ENCODE measurements around the gene ITPKB.

Gene ITPKB

DNA sequence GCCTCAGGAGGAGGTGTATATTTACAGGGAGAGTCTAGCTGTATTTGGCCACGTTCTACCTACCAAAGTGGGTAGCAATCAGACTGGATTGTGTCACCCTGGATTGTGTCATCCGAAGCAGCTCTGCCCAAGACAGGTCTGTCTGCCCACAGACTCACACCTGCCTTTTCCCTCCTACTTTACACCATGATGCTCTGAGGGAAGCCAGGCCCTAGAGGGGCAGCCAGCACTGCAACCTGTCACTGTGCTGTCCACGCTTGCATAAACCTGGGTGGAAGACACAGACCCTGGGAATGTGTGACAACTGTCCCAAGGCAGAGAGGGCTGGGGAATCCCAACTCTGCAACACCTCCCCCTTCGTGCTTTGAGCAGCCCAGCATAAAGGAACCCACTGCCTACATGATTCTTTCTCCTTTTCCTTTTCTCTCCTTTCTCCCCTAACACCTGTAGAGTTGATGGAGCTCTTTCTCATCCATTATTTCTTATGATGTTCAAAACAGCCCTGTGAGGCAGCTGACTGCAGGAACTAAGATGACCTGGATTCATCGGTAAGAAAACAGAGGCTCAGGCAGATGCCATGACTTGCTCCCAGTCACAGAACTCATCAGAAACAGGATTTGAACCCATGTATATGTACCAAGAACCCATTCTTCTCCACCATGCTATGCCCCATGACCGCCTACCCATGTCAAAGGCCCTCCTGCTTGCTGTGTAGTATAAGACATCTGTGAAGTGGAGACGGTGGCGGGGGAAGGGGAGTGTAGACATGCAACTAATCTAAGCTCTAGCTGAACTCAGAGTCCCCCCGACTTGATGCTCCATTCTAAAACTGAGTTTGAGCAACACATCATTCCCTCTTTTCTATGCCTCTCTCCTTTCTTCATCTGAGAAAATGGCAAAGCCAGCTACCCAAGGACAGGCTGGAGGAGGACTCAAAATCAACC lies 55.9 kb downstream of the ITPKB start:
- H3K9me3 Mint-ChIP-seq = no peaks in the 10 kb centered on the region
- no peak overlapping the region for H3K27ac Mint-ChIP-seq
- peaks cover 63% of the 10 kb centered on the region for H3K4me1 Mint-ChIP-seq
- no peak overlapping the region for H3K4me3 Mint-ChIP-seq
- no peak for DNase-seq
- TF ChIP-seq, protein P1, sequence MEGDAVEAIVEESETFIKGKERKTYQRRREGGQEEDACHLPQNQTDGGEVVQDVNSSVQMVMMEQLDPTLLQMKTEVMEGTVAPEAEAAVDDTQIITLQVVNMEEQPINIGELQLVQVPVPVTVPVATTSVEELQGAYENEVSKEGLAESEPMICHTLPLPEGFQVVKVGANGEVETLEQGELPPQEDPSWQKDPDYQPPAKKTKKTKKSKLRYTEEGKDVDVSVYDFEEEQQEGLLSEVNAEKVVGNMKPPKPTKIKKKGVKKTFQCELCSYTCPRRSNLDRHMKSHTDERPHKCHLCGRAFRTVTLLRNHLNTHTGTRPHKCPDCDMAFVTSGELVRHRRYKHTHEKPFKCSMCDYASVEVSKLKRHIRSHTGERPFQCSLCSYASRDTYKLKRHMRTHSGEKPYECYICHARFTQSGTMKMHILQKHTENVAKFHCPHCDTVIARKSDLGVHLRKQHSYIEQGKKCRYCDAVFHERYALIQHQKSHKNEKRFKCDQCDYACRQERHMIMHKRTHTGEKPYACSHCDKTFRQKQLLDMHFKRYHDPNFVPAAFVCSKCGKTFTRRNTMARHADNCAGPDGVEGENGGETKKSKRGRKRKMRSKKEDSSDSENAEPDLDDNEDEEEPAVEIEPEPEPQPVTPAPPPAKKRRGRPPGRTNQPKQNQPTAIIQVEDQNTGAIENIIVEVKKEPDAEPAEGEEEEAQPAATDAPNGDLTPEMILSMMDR (IDR thresholded peaks at IDR 0.05) = no peak
- H3K27me3 Mint-ChIP-seq (ENCODE audit: low read depth, poor library complexity) = peaks cover 11% of the 10 kb centered on the region
- no peaks in the 10 kb centered on the region for H3K36me3 Mint-ChIP-seq (ENCODE audit: low read depth)

DNA sequence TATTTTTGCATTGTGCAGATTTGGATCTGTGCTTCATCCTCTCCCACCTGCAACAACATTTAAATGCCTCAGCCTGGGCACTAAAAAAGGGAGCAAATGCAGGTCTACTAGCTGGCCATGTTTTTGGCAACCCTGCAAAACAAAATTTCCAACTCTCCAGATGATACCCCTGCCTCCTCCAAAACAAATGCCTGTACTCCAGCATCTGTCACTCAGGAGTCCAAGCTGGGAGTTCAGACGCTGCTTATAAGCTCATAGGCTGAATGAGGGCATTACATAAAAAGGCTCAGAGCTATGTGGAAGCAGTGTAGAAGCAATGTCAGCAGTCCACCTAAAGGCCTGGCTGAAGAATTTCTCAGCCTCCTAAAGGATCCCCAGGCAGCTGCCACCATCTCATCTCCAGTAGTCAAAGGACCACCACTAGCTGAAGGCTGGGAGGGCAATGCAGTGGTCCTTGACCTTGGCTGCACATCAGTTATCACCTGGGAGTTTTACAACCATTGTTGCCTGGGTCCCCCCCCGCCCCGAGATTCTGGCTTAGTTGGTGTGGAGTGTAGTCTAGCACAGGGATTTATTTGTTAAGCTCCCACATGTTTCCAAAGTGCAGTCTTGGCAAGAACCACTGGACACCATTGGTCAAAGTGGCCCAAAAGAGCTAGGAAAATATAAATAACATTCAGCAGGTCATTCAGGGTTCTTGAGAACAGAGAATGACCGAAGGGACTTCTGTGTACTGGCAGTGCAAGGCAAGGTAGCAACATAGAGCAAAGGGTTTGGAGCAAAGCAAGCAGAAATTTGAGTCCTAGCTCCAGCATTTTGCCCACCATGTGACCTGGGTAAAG lies 57.2 kb downstream of the ITPKB start:
- H3K27ac Mint-ChIP-seq = peak overlapping the region; percentile 54
- H3K4me1 Mint-ChIP-seq = peaks cover 70% of the 10 kb centered on the region
- H3K36me3 Mint-ChIP-seq (ENCODE audit: low read depth) = no peaks in the 10 kb centered on the region
- TF ChIP-seq, protein P1 (IDR thresholded peaks at IDR 0.05) = no peak
- H3K27me3 Mint-ChIP-seq (ENCODE audit: low read depth, poor library complexity) = peaks cover 13% of the 10 kb centered on the region
- no peak for DNase-seq
- H3K4me3 Mint-ChIP-seq = no peak overlapping the region
- H3K9me3 Mint-ChIP-seq = no peaks in the 10 kb centered on the region

DNA sequence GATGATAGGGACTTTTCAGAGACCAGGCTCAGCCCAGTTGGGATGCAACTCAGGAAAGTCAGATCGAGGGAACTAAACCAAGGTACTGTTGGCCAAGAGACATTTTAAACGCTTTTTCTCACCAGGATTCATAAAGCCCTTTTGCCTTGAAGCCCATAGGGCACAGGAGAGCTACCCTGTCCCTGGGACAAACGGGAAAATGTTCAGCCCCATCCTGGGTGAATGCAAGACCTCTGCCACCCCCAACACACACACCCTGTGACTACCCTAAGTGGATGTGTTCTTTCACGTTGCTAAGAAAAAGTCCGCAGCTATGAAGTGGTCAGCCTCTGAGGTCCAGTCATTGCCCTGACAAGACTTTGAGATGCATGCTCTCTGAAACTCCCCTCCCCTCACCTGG lies 58.4 kb downstream of the ITPKB start:
- Mint-ChIP-seq H3K9me3 (no peaks in the 10 kb centered on the region), H3K4me3 (peak overlapping the region; percentile 76), H3K27ac (no peak overlapping the region), H3K36me3 (ENCODE audit: low read depth) (no peaks in the 10 kb centered on the region), H3K27me3 (ENCODE audit: low read depth, poor library complexity) (peaks cover 15% of the 10 kb centered on the region), H3K4me1 (peaks cover 63% of the 10 kb centered on the region)
- DNase-seq = no peak
- TF ChIP-seq, protein P1 (IDR thresholded peaks at IDR 0.05) = no peak

DNA sequence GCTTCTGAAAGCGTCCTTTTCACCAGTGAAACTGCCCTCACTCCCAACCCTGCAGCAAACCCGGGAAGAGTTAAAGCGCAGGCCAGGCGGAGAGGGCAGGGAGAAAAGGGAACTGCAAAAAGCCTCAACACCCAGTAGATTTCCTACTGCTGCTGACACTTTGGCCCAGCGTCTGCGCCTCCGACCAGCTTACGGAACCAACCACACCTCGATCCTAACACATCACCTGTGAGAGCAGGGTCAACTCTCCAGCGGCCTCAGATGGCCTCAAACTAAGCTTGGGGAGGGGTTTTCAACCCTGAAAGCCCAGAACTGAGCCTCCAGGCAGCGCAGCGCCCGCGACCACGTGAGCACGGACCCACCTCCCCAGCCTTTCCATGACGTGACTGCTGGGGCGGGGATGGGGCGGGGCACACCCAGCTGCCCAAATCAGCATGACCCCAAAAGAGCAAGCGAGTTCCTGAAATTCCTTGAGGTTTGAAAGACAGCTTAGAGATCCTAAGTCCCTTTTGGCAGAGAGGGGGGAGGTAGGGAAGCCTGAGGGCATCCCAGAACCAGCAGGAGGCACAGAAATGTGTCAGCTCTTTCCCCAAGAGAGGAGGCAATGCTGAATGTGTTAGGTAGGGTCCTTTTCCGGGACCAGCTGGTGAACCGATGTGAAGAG lies 59.1 kb downstream of the ITPKB start:
- peaks cover 63% of the 10 kb centered on the region for H3K4me1 Mint-ChIP-seq
- H3K9me3 Mint-ChIP-seq = no peaks in the 10 kb centered on the region
- TF ChIP-seq, protein P1 (IDR thresholded peaks at IDR 0.05) = no peak
- peak overlapping the region; percentile 76 for H3K4me3 Mint-ChIP-seq
- peak; percentile 85 for DNase-seq
- no peaks in the 10 kb centered on the region for H3K36me3 Mint-ChIP-seq (ENCODE audit: low read depth)
- peaks cover 10% of the 10 kb centered on the region for H3K27me3 Mint-ChIP-seq (ENCODE audit: low read depth, poor library complexity)
- H3K27ac Mint-ChIP-seq = peak overlapping the region; percentile 50

DNA sequence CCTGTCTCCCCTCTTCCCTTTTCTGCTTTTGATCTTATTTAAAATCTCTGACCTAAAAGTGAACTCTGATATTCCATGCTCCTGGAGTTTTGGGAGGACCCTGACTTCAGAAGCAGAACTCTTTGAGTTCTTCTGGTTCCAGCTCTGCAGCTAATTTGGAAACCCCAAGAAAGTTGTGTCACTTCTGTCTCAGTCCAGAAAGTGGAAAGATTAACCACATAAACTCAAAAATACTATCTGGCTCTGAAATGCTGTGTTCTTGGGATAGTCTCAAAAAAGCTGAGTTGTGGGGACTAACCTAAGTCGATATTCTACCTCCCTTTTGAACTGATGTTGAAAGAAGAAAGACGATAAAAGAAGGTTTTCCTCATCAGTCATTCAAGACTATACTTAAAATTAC lies 59.8 kb downstream of the ITPKB start:
- peaks cover 69% of the 10 kb centered on the region for H3K4me1 Mint-ChIP-seq
- H3K27me3 Mint-ChIP-seq (ENCODE audit: low read depth, poor library complexity) = peaks cover 9% of the 10 kb centered on the region
- no peaks in the 10 kb centered on the region for H3K9me3 Mint-ChIP-seq
- no peak for DNase-seq
- H3K4me3 Mint-ChIP-seq = no peak overlapping the region
- H3K27ac Mint-ChIP-seq = no peak overlapping the region
- H3K36me3 Mint-ChIP-seq (ENCODE audit: low read depth) = no peaks in the 10 kb centered on the region
- TF ChIP-seq, protein P1 (IDR thresholded peaks at IDR 0.05) = no peak
